Frontal cortex (tissue), 4 donors: ENCODE data around the gene BRD2. TPM values are rescaled to one million over a fixed set of nuclear protein-coding genes. Genes with fewer than 3 reads are reported as not detected.

Source experiments
- DNase-seq, 2 donors: peaks; one replicate each; pipeline ENCODE4 v3.0.0; 2012; ENCODE audit warnings: low spot score in 2 of 2
- FAIRE-seq: peaks from 2 replicates; lab custom pipeline; 2012; peaks lifted over from hg19 to GRCh38; lab: Jason Lieb, UNC
- total RNA-seq: library from RNA; depleted of rRNA; stranded (reverse); fragments of >200 nt; gene quantifications from one replicate; pipeline ENCODE4 v1.2.3, GENCODE V29; 2014
- donor health status: control.
- donor health status: control.
- donor health status: control.

Gene BRD2
- total RNA-seq, 1 donor from 2014 or later: 55.8 TPM

DNA sequence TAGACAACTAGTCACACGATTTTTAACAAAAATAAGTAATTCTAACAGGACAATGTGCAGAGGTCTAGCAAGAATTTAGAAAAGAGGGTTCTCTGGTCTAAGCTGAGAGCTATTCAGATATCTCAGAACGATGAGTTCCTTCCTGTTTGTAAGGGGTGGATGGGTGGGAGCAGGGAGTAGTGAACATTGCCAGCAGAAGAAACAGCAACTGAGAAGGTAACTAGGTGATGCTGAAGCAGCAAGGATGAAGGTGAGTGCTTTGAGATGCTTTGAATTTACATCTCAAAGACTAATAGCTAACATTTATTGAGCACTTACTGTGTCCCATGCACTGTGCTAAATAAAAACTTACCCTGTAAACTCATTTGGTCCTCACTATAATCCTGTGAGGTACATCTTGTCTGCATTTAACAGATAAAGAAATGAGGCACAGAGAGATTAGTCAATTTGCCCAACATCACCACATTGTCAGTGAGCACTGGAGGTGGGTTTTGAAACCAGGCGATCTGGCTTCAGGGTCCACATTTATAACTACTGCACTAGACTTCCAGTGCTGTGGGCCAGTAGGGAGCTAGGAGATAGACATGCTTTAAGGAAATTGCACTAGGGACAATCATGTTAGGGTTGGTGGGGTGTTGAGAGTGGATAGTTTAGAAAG lies 15.7 kb downstream of the BRD2 start:
- FAIRE-seq: no peak
- DNase-seq: no peak

DNA sequence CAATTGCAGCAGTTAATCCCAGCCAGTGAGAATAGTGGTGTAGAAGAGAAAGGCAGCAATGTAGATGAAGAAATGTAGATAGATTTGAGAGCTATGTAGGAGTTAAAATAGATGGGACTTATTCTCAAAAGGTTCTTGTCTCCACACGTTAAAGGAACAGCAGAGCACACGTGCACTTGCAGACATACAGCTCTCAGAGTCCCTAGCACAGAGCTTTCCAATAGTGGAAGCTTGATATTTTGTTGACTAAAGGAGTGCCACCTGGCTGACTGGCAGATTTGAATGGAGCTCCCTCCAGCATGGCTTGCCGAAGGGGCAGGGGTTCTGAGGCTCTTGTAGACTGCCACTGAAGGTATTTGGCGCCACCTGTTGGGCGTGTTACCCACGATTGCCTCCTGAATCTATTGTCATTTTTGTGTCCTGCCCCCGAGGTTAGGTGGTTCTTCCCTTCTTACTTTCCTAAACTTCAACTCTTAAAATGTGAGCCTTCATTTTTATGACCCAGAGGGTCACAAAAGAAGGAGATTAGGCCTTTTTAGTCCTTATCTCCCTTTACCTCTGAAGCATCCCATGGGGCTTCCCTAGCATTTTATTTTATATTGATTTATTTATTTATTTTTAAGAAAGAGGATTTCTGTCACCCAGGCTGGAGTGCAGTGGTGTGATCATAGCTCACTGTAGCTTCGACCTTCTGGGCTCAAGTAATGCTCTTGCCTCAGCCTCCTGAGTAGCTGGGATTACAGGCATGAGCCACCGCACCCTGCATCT lies 16.4 kb downstream of the BRD2 start:
- FAIRE-seq (no peak), DNase-seq (peak; percentile 37 to 63)

DNA sequence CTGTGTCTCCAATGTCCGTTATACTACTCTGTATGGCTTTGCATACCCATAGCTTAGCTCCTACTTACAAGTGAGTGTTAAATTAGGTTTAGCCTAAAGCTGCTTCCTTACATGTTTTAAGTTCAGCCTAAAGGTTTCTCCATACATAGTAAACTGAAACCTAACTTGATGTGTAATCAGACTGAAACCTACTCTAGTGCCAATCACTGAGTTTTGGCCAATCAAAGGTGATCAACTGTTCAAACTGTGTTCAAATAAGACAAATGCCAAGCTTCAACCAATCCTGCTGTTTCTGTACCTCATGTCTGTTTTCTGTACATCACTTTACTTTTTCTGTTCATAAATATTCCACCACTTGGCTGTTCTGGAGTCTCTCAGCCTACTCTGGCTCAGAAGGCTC lies 21.0 kb downstream of the BRD2 start:
- FAIRE-seq (no peak), DNase-seq (no peak)

DNA sequence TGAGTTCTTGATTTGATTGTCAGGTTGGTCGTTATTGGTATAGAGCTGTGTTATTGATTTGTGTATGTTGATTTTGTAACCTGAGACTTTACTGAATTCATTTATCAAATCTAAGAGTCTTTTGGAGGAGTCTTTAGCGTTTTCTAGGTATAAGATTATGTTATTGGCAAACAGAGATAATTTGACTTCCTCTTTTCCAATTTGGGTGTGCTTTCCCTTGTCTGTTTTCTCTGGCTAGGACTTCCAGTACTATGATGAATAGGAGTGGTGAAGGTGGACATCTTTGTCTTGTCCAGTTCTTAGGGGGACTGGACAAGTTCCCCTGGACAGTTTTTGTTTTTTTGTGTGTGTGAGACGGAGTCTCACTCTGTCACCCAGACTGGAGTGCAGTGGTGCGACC lies 23.6 kb downstream of the BRD2 start:
- FAIRE-seq: no peak

DNA sequence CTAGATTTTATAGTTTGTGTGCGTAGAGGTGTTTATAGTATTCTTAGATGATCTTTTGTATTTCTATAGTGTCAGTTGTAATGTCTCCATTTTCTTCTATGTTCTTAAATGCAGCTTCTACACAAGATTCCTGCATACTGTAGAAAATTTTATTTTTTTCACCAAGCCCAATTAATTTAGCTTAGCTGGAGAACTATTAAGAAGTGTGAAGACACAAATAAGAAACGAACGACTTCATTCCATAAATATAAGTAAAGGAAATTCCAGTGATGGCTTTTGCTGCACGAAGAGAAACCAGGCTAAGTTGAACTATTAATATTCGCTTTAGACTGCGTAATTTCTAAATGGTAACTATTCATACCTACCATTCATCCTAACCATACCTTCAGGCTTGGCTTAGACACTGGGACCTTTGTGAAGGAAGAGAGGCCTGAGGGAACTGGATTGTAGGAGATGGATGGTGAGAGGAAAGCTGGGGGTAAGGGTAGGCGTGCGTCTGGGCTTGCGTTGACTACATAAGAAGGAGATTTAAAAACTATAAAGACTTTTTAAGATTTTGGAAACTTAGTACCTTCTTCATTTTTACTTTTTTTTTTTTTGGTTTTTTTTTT lies 25.1 kb downstream of the BRD2 start:
- FAIRE-seq: no peak
- no peak for DNase-seq

More for the DNA sequence above, 23.6 kb downstream of the BRD2 start:
- no peak for DNase-seq

DNA sequence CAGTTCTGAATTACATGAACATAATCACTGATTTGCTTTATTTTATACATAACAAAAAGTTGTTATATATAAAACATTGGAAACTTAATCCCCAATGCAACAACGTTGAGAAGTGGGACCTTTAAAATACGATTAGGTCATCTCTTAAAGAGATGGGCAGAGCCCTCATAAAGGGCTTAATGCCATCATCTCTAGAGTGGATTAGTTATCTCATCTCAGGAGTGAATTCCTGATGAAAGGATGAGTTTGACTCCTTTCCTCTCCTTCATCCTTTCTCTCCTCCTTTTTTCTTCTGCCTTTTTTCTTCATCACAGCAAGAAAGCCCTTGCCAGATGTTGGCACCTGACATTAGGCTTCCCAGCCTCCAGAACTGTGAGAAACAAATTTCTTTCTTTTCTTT lies 27.1 kb downstream of the BRD2 start:
- no peak for DNase-seq
- FAIRE-seq: no peak

DNA sequence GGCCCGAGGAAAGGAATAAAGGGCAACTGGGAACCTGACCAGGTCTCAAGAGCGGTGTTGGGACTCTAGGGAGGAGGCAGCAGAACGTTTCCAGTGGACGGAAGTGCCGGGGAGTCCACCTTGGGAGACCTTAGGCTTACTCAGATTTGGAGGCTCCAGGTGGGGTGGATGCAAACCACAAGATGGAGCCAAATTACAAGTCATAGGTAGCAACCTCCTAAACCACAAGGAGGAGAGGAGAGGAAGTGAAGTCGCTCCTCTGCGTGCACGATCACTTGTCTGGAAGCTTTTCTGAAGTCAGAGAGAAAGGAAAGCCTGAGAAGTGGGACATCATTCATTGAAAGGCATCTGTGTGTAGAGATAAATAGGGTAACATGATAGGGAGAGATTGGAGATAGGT lies 31.7 kb downstream of the BRD2 start:
- DNase-seq (no peak), FAIRE-seq (no peak)

DNA sequence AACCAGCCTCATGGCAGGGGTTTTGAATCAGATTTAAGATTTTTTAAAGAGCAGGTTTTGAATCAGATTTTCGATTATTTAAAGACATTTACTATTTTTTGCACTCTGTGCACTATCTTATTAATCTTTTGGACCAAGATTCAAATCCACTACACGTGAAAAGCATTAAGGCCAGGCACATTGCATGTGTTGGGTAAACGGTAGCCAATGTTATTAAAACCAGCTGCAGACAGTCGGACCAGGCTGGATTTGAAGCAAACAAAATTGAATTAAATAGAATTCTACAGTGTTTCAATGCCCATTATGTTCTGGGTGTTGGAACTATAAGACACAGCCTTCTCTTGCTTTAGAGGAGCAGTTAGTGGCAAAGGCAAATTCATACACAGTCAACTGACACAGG lies 33.3 kb downstream of the BRD2 start:
- DNase-seq (no peak), FAIRE-seq (no peak)

DNA sequence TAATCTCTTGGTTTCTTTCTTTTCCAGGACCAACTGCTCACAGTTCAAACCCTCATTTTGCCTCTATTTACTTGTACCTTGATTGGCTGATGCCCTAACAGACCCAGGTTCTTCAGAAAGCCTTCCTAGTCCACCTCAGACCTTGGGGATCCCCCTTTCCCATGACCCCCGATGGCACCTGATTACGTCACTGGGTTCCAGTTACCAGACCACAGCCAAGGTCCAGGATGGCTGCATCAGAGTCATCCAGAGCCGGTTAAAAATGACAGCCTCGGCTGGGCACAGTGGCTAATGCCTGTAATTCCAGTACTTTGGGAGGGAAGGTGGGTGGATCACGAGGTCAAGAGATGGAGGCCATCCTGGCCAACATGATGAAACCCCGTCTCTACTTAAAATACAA lies 36.5 kb downstream of the BRD2 start:
- DNase-seq (no peak), FAIRE-seq (no peak)

DNA sequence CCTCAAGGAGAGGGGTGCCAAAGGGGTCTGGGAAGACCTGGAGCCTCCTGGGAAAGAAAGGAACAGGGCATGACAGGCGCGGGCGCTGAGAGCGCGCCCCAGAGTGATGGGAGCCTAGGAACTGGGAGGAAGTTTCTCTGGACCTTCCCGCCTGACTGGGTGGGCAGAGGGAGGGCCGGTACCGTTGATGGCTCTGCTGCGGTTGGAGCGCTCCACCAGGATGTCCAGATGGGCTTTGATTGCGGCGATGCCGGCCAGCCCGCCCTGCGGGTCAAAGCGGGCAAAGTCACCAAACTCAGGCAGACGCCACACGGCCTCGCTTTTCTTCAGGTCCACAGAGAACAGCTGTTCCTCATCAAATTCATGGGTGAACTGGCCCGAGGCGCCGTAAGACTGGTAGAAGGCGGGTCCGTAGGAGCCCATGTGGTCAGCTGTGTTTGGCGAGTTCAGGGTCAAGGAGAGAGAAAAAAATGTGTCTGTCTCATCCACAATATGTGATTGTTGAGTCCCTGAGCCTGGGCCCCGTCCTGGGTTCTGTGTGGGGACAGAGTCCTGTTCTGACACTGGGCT lies 39.5 kb downstream of the BRD2 start:
- DNase-seq (no peak), FAIRE-seq (no peak)

DNA sequence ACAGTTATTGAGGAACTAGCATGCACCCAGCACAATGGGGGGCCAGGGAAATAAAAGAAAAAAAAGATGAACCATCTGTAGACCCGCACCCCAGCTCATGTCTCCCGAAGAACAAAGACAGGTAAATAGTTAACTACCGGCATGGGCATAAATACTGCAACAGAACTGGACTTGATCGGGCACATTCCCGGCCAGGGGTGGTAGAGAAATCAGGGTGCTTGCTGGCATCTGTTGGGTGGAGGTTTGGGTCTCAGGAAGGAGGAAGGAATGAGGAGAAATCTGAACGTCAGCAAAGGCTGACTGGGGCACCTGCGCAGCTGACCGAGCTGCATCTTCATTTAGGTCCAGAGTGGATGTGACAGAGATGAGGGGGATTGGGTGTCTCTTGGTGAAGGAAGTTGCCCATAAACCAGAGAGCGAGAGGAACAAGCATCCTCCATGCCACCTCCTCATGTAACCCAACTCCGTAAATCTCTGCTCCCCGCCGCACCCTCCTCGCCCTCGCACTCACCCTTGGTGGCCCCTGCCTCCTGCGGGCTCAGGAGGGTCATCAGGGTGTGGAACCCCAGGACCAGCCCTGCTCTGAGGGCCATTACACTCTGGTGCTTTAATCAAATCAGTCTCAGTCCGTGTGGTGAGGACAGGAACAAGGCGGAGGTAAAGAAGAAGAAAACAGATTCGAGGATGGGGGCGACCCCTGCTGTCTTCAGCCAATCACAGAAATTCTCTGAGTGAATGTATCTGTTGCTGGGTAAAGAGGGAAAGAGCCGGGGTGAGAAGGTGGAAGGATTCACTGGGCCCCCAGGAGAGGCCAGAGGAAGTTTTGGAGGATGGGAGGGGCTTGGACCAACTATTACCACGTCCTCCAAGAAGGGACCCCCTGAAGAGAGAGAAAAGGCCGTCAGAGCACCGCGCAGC lies 40.8 kb downstream of the BRD2 start, which contains the start of gene HLA-DOA:
TSS of gene HLA-DOA (minus strand) at position 648 of the 918 bp plus-strand sequence.
- FAIRE-seq (no peak), DNase-seq (peak in 1 of 2 donors; percentile 56)

DNA sequence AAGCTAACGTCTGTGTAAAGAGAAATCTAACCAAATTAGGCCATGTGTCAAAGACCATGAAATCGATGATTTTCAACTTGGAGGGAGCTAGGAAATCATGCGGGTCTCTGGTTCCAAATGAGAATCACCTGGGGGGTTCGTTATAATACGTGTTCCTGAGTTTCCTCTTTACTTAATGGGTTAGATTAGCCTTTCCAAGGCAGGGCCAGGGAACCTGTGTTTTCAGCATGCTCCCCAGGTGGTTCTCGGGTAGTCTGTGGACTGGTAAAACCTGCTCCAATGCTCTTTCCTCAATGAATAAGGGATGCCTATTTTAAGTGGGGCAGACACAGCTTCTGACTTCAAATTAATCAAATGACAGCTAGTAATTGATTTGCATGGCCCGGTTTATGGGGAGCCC lies 42.0 kb downstream of the BRD2 start:
- DNase-seq: no peak
- no peak for FAIRE-seq

DNA sequence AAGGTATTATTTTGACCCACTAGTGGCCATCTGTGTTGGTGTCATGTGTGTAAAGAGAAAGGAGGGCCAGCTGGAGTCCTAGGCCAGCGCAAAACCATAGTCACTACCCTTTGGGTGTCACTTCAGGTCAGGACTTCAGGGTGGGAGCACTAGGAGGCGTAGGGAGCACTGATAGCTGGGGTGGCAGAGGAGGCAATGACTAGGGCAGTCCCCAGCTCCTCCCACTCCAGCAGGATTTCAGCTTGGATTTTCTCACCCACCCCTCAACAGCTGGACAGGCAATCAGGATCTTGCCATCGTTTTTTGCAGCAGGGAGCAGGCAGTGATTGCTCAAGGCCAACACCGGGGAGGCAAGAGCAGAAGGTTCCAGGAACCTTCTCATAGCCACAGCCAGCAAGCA lies 45.2 kb downstream of the BRD2 start:
- DNase-seq: no peak
- FAIRE-seq: no peak

DNA sequence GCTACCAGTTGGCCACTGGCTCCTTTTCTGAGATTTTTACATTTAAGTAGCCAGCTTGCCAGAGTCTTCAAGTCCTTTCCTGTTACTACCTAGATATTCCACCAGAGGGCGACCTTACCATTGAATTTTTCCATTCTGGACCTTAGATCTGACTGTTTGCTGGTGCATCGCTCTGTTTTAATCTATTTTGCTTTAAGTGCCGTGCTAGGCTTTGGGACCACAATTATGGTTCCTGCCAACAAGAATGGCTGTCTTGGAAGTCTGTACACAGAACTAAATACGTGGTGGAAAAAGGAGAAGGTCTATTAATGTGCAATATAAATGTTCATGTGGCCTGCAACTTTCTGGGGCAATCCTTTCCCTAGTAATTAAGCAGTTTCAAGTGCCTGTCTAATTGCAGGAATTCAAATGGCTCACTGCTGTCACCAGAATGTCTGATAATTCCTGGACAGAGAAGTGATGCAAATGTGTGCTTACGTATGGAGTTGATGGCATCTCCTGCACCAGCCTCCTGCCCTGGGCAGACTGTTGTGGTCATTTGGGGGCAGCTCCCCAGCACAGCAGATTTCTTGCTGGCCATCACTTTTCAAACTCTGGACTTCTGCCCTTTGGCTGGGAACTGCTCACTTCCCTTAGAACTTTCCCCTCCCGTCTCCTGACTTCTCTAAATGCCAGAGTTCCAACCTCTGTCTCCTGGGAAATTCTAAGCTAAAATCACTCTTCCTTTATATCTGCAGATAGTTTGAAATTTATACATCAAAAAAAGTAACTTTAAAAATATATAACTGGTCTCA lies 46.6 kb downstream of the BRD2 start:
- DNase-seq (peak; percentile 50 to 71), FAIRE-seq (peak; percentile 33)

DNA sequence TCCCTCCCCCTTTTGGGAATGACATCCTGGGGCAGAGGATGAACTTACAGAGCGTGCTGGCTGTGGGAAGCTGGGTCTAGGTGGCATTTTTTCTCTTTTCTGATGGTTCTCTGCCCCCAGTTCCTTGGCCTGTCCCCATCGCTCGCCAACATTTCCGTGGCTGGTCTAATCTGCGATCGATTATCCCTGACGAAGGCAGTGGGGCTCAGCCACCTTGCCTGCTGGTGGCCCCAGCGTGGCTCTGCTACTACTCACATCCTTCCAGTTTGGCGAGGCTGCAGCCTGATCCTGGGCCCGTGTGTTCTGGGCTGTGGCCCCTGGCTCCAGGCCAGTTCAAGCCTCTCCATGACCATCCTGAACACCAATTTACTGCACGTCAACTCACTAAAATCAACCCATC lies 47.4 kb downstream of the BRD2 start:
- FAIRE-seq (no peak), DNase-seq (no peak)

DNA sequence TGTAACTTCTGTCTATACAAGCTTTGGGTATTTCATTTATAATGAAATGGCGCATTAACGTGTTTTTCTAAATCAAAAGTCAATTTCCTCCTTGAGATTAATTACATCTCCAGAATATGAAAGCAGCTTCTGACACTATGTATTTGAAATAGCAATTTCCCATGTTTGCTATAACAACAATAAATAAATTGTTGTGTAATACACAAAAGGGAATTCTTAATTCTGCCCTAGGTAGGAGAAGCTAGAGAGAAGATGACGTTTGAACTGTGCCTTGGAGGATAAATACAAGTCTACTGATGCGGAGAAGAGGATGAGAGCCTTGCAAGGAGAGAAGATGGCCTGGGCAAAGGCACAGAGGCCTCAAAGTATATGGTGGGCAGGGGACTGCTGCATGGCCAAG lies 48.6 kb downstream of the BRD2 start:
- no peak for FAIRE-seq

DNA sequence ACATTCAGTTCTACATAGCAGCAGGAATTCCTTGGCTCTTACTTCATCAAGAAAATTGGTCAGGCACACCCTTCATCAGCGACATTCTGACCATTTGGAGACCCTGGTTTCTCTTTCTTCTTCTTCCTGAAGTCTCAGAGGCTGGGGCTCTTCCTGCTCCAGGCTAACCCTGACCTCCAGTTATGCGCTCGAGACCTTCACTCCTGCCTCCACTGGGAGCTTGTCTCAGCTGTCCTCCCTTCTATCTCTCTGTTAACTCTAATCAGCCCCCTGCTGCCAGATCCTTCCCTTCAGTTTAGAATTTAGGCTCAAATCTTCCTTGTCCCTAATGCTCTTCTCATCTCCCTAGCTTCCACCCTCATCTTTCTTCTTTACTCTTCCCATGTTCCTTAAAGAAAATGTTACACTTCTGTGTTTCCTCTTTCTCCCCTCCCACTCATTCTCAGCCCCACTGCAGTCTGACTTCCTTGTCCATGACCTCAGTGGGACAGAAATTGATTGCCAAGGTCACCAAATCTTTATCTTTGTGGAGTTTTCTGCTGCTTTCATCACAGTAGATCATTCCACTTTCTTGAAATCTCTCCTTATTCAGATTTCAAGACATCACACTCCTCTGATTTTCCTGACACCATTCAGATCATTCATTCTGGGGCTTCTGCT lies 49.4 kb downstream of the BRD2 start:
- FAIRE-seq: no peak
- DNase-seq: no peak

More for the DNA sequence above, 48.6 kb downstream of the BRD2 start:
- no peak for DNase-seq

DNA sequence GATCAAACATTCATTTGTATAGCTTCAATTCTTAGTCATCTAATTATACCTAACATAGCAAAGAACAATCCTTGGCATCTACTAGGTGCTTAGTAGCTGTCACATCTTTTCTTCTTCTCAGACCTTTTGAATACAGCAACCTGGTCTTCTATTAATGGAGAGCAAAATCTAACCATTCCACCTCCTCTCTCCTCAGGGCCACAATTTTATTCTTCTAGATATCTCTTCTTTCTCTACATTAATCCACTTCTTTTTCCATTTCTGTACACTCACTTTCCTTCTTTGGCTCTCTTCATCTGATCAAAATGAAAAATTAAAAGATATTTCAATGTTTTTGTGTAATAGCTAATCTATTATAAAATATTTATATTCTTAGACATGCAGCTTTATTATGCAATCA lies 50.0 kb downstream of the BRD2 start:
- DNase-seq: no peak
- FAIRE-seq: no peak
